ENCODE data around the gene ACTL7B.

- TF ChIP-seq ZNF384 (IDR thresholded peaks at IDR 0.05) (no peak), SUZ12 (IDR thresholded peaks at IDR 0.05) (no peak), HDGF (IDR thresholded peaks at IDR 0.05; ENCODE audit: borderline replicate concordance) (no peak), NFRKB (IDR thresholded peaks at IDR 0.05) (no peak), TARDBP (IDR thresholded peaks at IDR 0.05) (no peak), PKNOX1 (IDR thresholded peaks at IDR 0.05) (no peak), LEF1 (IDR thresholded peaks at IDR 0.05; ENCODE audit: borderline replicate concordance) (no peak), FOXK2 (IDR thresholded peaks at IDR 0.05) (no peak), FOXM1 (IDR thresholded peaks at IDR 0.05; ENCODE audit: borderline replicate concordance) (no peak), CTBP1 (IDR thresholded peaks at IDR 0.05; ENCODE audit: borderline replicate concordance) (no peak), BHLHE40 (IDR thresholded peaks at IDR 0.05; ENCODE audit: borderline replicate concordance) (no peak), SP1 (IDR thresholded peaks at IDR 0.05) (no peak), L3MBTL2 (conservative IDR thresholded peaks at IDR 0.05) (no peak)
Observed at GRCh38 chr9:108855529-108855886, 278 bp downstream of the ACTL7B start.

Measured in HEK293T (cell line).